K562 (cell line): ENCODE data around the gene KIF5C. TPM values are rescaled to one million over a fixed set of nuclear protein-coding genes. Genes with fewer than 3 reads are reported as not detected.

ENCODE experiments used
- ATAC-seq: fragments of 200-7000 bp; cut with Tn5 transposase; 3 replicates; pipeline ENCODE4 v1.9.1; 2020; ENCODE audit warnings: moderate library complexity
- BruUV-seq: library from RNA; stranded (reverse); fragments of 400-500 nt; replicated peaks from 2 replicates; lab custom pipeline; 2021; lab: Mats Ljungman, UMichigan
- CTCF ChIA-PET: fragments of 300-600 bp; formaldehyde crosslinking; extraction: SDS; loops from one replicate; lab custom pipeline; 2021; ENCODE audit warnings: low intra/inter-chr PET ratio; lab: Yijun Ruan, JAX
- POLR2A ChIA-PET: fragments of 300-600, 350-650 bp; sonication (Branson Sonifier 250); formaldehyde crosslinking; extraction: SDS; loops from one replicate; lab custom pipeline; 2021; ENCODE audit warnings: antibody characterized with exemption, inconsistent platforms; lab: Yijun Ruan, JAX
- DNase-seq, 4 experiments: peaks; one replicate each; pipeline versions ENCODE4 v3.0.0 to v3.0.0-alpha.2; 2011 to 2018; ENCODE audit warnings: low spot score in 3 of 4, mixed read lengths in 3 of 4; ENCODE audit errors: extremely low read depth in 1 of 4
- FAIRE-seq: peaks from 2 replicates; lab custom pipeline; 2011; peaks lifted over from hg19 to GRCh38; lab: Jason Lieb, UNC
- H2AFZ ChIP-seq: 2 replicates; pipeline ENCODE4 v1.6.0; 2011; ENCODE audit warnings: low read depth, low read length, control low read depth, inconsistent platforms
- H3K27ac ChIP-seq: fragments of 200-600 bp; 3 replicates; pipeline ENCODE4 v1.8.0; 2011; ENCODE audit warnings: low read depth, mild to moderate bottlenecking, control low read depth, inconsistent platforms, low read length, moderate library complexity, mixed read lengths; ENCODE audit errors: extremely low read depth
- H3K27me3 ChIP-seq, 2 experiments: fragments of 300-600 bp in 1 of 2; 2 replicates in 1 of 2; 3 replicates in 1 of 2; pipeline versions ENCODE4 v1.6.0 to v1.8.0; 2011; ENCODE audit warnings: inconsistent platforms in 2 of 2, low read length in 2 of 2, mild to moderate bottlenecking in 1 of 2, mixed read lengths in 1 of 2, moderate library complexity in 1 of 2; ENCODE audit not compliant: control insufficient read depth in 2 of 2, insufficient read depth in 2 of 2
- H3K36me3 ChIP-seq: fragments of 300-600 bp; 3 replicates; pipeline ENCODE4 v1.8.0; 2011; ENCODE audit warnings: mild to moderate bottlenecking, low read length, inconsistent platforms; ENCODE audit not compliant: control insufficient read depth, insufficient read depth
- H3K4me1 ChIP-seq, 2 experiments: fragments of 200-600 bp in 1 of 2; replicated peaks in 1 of 2; 2 replicates in 1 of 2; 3 replicates in 1 of 2; pipeline versions ENCODE4 v1.5.1 to v1.8.0; 2011; ENCODE audit warnings: inconsistent platforms in 2 of 2, low read length in 2 of 2, mild to moderate bottlenecking in 1 of 2, mixed read lengths in 1 of 2, moderate library complexity in 1 of 2; ENCODE audit not compliant: control insufficient read depth in 2 of 2, insufficient read depth in 2 of 2
- H3K4me2 ChIP-seq: 2 replicates; pipeline ENCODE4 v1.6.1; 2011; ENCODE audit warnings: low read length, control low read depth, inconsistent platforms, mixed read lengths; ENCODE audit not compliant: insufficient read depth
- H3K4me3 ChIP-seq: fragments of 200-600 bp; sonication (generic), shearing (Covaris generic); 2 replicates; pipeline ENCODE4 v1.5.1; 2016; ENCODE audit warnings: control low read depth, inconsistent platforms
- H3K79me2 ChIP-seq: fragments of 200-600 bp; 3 replicates; pipeline ENCODE4 v1.8.0; 2011; ENCODE audit warnings: low read length, inconsistent platforms; ENCODE audit not compliant: control insufficient read depth, insufficient read depth
- H3K9ac ChIP-seq, 2 experiments: 2 replicates each; pipeline versions ENCODE4 v1.6.0 to v1.6.1; 2011; ENCODE audit warnings: low read depth in 2 of 2, low read length in 2 of 2, control low read depth in 1 of 2, inconsistent platforms in 1 of 2, mild to moderate bottlenecking in 1 of 2, mixed read lengths in 1 of 2; ENCODE audit not compliant: insufficient read depth in 1 of 2
- H3K9me1 ChIP-seq: one replicate; pipeline ENCODE4 v1.6.0; 2011; ENCODE audit warnings: inconsistent platforms, mild to moderate bottlenecking, low read length, moderate library complexity; ENCODE audit not compliant: control insufficient read depth, insufficient read depth
- H3K9me3 ChIP-seq: replicated peaks from 2 replicates; pipeline ENCODE4 v1.5.1; 2011; ENCODE audit warnings: low read depth, low read length, inconsistent platforms; ENCODE audit not compliant: control insufficient read depth, insufficient read depth
- H4K20me1 ChIP-seq: replicated peaks from 2 replicates; pipeline ENCODE4 v1.6.1; 2011; ENCODE audit warnings: low read length, inconsistent platforms, mixed read lengths; ENCODE audit not compliant: control insufficient read depth, insufficient read depth
- CBX1 ChIP-seq: sonication (generic); IDR thresholded peaks from 2 replicates; pipeline ENCODE4 v1.6.1; 2016; ENCODE audit warnings: antibody characterized with exemption, low read depth, mild to moderate bottlenecking
- HNRNPLL ChIP-seq: fragments of 200-400 bp; formaldehyde crosslinking; IDR thresholded peaks from 2 replicates; pipeline ENCODE4 v1.6.1; 2017; ENCODE audit warnings: low read length, low read depth, mild to moderate bottlenecking; ENCODE audit not compliant: poor library complexity, severe bottlenecking
- KLF6 ChIP-seq: fragments of 250-450 bp; sonication (Bioruptor Pico); IDR thresholded peaks from 2 replicates; pipeline ENCODE4 v1.4.0; 2020; ENCODE audit warnings: mild to moderate bottlenecking, moderate library complexity, borderline replicate concordance
- SIN3B ChIP-seq: fragments of 450-650 bp; IDR thresholded peaks from 2 replicates; pipeline ENCODE4 v1.6.1; 2017; ENCODE audit warnings: low read depth, mild to moderate bottlenecking, moderate library complexity
- ZNF134 ChIP-seq: fragments of 250-450 bp; sonication (Bioruptor Pico); conservative IDR thresholded peaks from 2 replicates; pipeline ENCODE4 v1.4.0; 2020
- ZNF589 ChIP-seq: fragments of 200-800 bp; sonication (Bioruptor generic); IDR thresholded peaks from 2 replicates; pipeline ENCODE4 v1.6.1; 2016; ENCODE audit warnings: low read depth, missing genetic modification characterization, missing compliant biosample characterization
- WGBS: fragments of 100-300 bp; shearing (Covaris generic); methylation state at CpG from one replicate; pipeline ENCODE4 v1.1.6; 2016; ENCODE audit warnings: low coverage, mixed read lengths; ENCODE audit not compliant: insufficient coverage; ENCODE audit errors: missing lambda C conversion rate; 5-methylcytosine and 5-hydroxymethylcytosine counted together
- in situ Hi-C: fragments of 300-500 bp; cut with MboI; formaldehyde crosslinking; loops from 4 replicates; pipeline ENCODE4 v1.15.0; 2018; ENCODE audit warnings: inconsistent platforms, mixed read lengths
- intact Hi-C: fragments of 100-400 bp; cut with micrococcal nuclease; formaldehyde crosslinking; loops from 2 replicates; pipeline ENCODE4 v1.14.2; 2022
- polyA plus RNA-seq, 8 experiments: library from polyadenylated mRNA; depleted of rRNA in 4 of 8; stranded (reverse) in 5 of 8; unstranded in 3 of 8; fragments of >200 nt; fragmentation: Nextera tagmentation in 2 of 8; fragmentation: Illumina TruSeq in 1 of 8; extraction: Ambion mirVana in 2 of 8; extraction: Trizol in 1 of 8; gene quantifications; 2 replicates each; pipeline versions ENCODE4 v1.2.1 to v1.2.3, GENCODE V29; 2011 to 2014; ENCODE audit warnings: inconsistent platforms in 1 of 8, missing spikeins in 1 of 8
- total RNA-seq, 7 experiments: library from RNA; depleted of rRNA in 6 of 7; stranded (reverse); fragments of >200 nt in 6 of 7; fragmentation: Illumina TruSeq in 2 of 7; extraction: Trizol in 2 of 7; gene quantifications; 2 replicates each; pipeline versions ENCODE4 v1.2.1 to v1.2.3, GENCODE V29; 2011 to 2021; ENCODE audit warnings: low replicate concordance in 1 of 7

The KIF5C gene
- total and polyA plus RNA-seq, 9 of the 15 experiments (the other 6 are each of a cell fraction or from before 2014, with no cell fraction given) = 0.01 to 0.09 (median 0.01) TPM; not detected in 6

GRCh38 chr2:149000158-149000938 lies 125.3 kb downstream of the KIF5C start:
- Histone ChIP-seq H3K4me2 (no peak overlapping the region), H3K4me3 (no peak overlapping the region), H3K36me3 (no peaks in the 10 kb centered on the region), H3K4me1 (peaks cover 0 to 6% of the 10 kb centered on the region in 2 experiments; a peak in 1 of 5 replicates), H3K27me3 (peaks cover 21 to 35% of the 10 kb centered on the region in 2 experiments; a peak in 4 of 5 replicates), H4K20me1 (no peaks in the 10 kb centered on the region), H2AFZ (no peak overlapping the region), H3K9me3 (no peaks in the 10 kb centered on the region), H3K79me2 (no peaks in the 10 kb centered on the region), H3K9ac (no peak overlapping the region), H3K27ac (no peak overlapping the region), H3K9me1 (no peaks in the 10 kb centered on the region)
- in situ Hi-C loops (no loop called here), intact Hi-C loops (no loop called here)
- CTCF ChIA-PET = no interaction called here
- POLR2A ChIA-PET = no interaction called here
- ATAC-seq (no peak), DNase-seq (no peak), FAIRE-seq (no peak)
- TF ChIP-seq ZNF589 = no peak
- TF ChIP-seq KLF6 (CRISPR knock-in tag) = no peak
- TF ChIP-seq ZNF134 (CRISPR knock-in tag) = no peak
- no peak for TF ChIP-seq HNRNPLL
- 1% methylated on average over 6 of the region's 6 CpGs for WGBS
- no TSS peak for BruUV-seq

GRCh38 chr2:149001496-149001895 lies 126.5 kb downstream of the KIF5C start:
- H3K9me3 ChIP-seq = no peaks in the 10 kb centered on the region
- no peak overlapping the region for H3K9ac ChIP-seq
- no peak overlapping the region for H3K4me2 ChIP-seq
- TF ChIP-seq CBX1 (no peak), SIN3B (no peak)
- TF ChIP-seq, all 486 proteins: peak for 0
- no TSS peak for BruUV-seq
- peaks cover 0 to 6% of the 10 kb centered on the region in 2 experiments; a peak in 1 of 5 replicates for H3K4me1 ChIP-seq
- ChIA-PET POLR2A (no interaction called here), CTCF (no interaction called here)
- in situ Hi-C loops (no loop called here), intact Hi-C loops (no loop called here)
- peaks cover 23 to 35% of the 10 kb centered on the region in 2 experiments; a peak in 4 of 5 replicates for H3K27me3 ChIP-seq
- no peak overlapping the region for H3K27ac ChIP-seq
- 1% methylated on average over 7 of the region's 7 CpGs for WGBS
- no peak for DNase-seq
- ATAC-seq = no peak
- no peaks in the 10 kb centered on the region for H3K9me1 ChIP-seq
- no peak for FAIRE-seq
- no peaks in the 10 kb centered on the region for H4K20me1 ChIP-seq
- H2AFZ ChIP-seq = no peak overlapping the region
- H3K79me2 ChIP-seq = no peaks in the 10 kb centered on the region
- H3K36me3 ChIP-seq = no peaks in the 10 kb centered on the region
- no peak overlapping the region for H3K4me3 ChIP-seq
